Measurements from ENCODE around the gene ZNRF4. TPM values are rescaled to one million over a fixed set of nuclear protein-coding genes. Genes with fewer than 3 reads are reported as not detected.

ZNRF4 gene
- total and polyA plus RNA-seq, 2 experiments from 2014 or later: not detected

GRCh38 chr19:5484398-5485285 lies 29.4 kb downstream of the ZNRF4 start:
- H3K36me3 ChIP-seq (ENCODE audit: insufficient read depth): no peaks in the 10 kb centered on the region
- H3K4me3 ChIP-seq: no peak overlapping the region
- no peak overlapping the region for H3K27ac Mint-ChIP-seq
- no peaks in the 10 kb centered on the region for H3F3A ChIP-seq (replicated peaks; ENCODE audit: low read depth)
- peak; percentile 27 for DNase-seq (ENCODE audit: low spot score)
- no peak overlapping the region for H3K27ac ChIP-seq (ENCODE audit: low read depth)
- no peaks in the 10 kb centered on the region for H3K79me2 ChIP-seq (replicated peaks; ENCODE audit: insufficient read depth)
- H3K27me3 Mint-ChIP-seq (ENCODE audit: insufficient read depth, low read depth, poor library complexity): peaks cover 12% of the 10 kb centered on the region
- H3K36me3 Mint-ChIP-seq (ENCODE audit: low read depth): no peaks in the 10 kb centered on the region; the same call in 2 of the 3 replicates
- H3K4me2 ChIP-seq: no peak overlapping the region
- TF ChIP-seq ETS1 (IDR thresholded peaks at IDR 0.05): no peak
- TF ChIP-seq REST (IDR thresholded peaks at IDR 0.05; ENCODE audit: unreplicated experiment): no peak
- TF ChIP-seq ZNF114 (CRISPR knock-in tag; IDR thresholded peaks at IDR 0.05): no peak
- TF ChIP-seq ZNF331 (CRISPR knock-in tag; IDR thresholded peaks at IDR 0.05; ENCODE audit: low read depth): no peak
- TF ChIP-seq JUNB (IDR thresholded peaks at IDR 0.05; ENCODE audit: unreplicated experiment): no peak
- no peak for TF ChIP-seq NANOG (IDR thresholded peaks at IDR 0.05; ENCODE audit: borderline replicate concordance)
- TF ChIP-seq CREB1 (CRISPR knock-in tag; IDR thresholded peaks at IDR 0.05; ENCODE audit: low read depth): no peak
- TF ChIP-seq EZH2 (IDR thresholded peaks at IDR 0.05; ENCODE audit: low read depth, unreplicated experiment): no peak
- no peaks in the 10 kb centered on the region for H3K27me3 ChIP-seq (ENCODE audit: insufficient read depth)
- no peaks in the 10 kb centered on the region for H4K20me1 ChIP-seq (replicated peaks; ENCODE audit: insufficient read depth)
- H3K4me1 ChIP-seq (ENCODE audit: insufficient read depth): no peaks in the 10 kb centered on the region
- H3K9me3 Mint-ChIP-seq: peaks cover 22% of the 10 kb centered on the region; the same call in 2 of the 3 replicates
- no peaks in the 10 kb centered on the region for H3K4me1 Mint-ChIP-seq
- ATAC-seq: peak; percentile 81
- H2AFZ ChIP-seq: no peak overlapping the region
- H3K4me3 Mint-ChIP-seq: no peak overlapping the region
- H3K9me2 ChIP-seq (ENCODE audit: insufficient read depth): no peaks in the 10 kb centered on the region

- no peaks in the 10 kb centered on the region for H3K4me1 Mint-ChIP-seq
- no peak for DNase-seq (ENCODE audit: low spot score)
- Histone ChIP-seq H3K9me2 (ENCODE audit: insufficient read depth) (no peaks in the 10 kb centered on the region), H3K27ac (ENCODE audit: low read depth) (no peak overlapping the region), H4K20me1 (replicated peaks; ENCODE audit: insufficient read depth) (no peaks in the 10 kb centered on the region), H3K27me3 (ENCODE audit: insufficient read depth) (no peaks in the 10 kb centered on the region), H3K79me2 (replicated peaks; ENCODE audit: insufficient read depth) (no peaks in the 10 kb centered on the region), H3K4me3 (no peak overlapping the region), H3K4me1 (ENCODE audit: insufficient read depth) (no peaks in the 10 kb centered on the region), H2AFZ (no peak overlapping the region), H3K36me3 (ENCODE audit: insufficient read depth) (no peaks in the 10 kb centered on the region), H3F3A (replicated peaks; ENCODE audit: low read depth) (no peaks in the 10 kb centered on the region), H3K4me2 (no peak overlapping the region)
- H3K27me3 Mint-ChIP-seq (ENCODE audit: insufficient read depth, low read depth, poor library complexity): peaks cover 14% of the 10 kb centered on the region
- ATAC-seq: no peak
- no peak overlapping the region for H3K27ac Mint-ChIP-seq
- H3K4me3 Mint-ChIP-seq: no peak overlapping the region
- H3K9me3 Mint-ChIP-seq: peaks cover 21% of the 10 kb centered on the region; the same call in 2 of the 3 replicates
- H3K36me3 Mint-ChIP-seq (ENCODE audit: low read depth): no peaks in the 10 kb centered on the region; the same call in 2 of the 3 replicates
- TF ChIP-seq EZH2 (IDR thresholded peaks at IDR 0.05; ENCODE audit: low read depth, unreplicated experiment) (no peak), CREB1 (CRISPR knock-in tag; IDR thresholded peaks at IDR 0.05; ENCODE audit: low read depth) (no peak), ZNF462 (CRISPR knock-in tag; IDR thresholded peaks at IDR 0.05) (no peak), JUNB (IDR thresholded peaks at IDR 0.05; ENCODE audit: unreplicated experiment) (no peak), ZNF331 (CRISPR knock-in tag; IDR thresholded peaks at IDR 0.05; ENCODE audit: low read depth) (no peak), STAT1 (IDR thresholded peaks at IDR 0.05; ENCODE audit: unreplicated experiment) (no peak)
These were observed 30.0 kb downstream of the ZNRF4 start for GRCh38 chr19:5485286-5485636.
